COLO829 (cell line): ENCODE results near the gene ANXA4.

Source experiments
- DNase-seq: peaks from one replicate; pipeline ENCODE4 v3.0.0; 2012; ENCODE audit warnings: low spot score

Gene ANXA4

DNA sequence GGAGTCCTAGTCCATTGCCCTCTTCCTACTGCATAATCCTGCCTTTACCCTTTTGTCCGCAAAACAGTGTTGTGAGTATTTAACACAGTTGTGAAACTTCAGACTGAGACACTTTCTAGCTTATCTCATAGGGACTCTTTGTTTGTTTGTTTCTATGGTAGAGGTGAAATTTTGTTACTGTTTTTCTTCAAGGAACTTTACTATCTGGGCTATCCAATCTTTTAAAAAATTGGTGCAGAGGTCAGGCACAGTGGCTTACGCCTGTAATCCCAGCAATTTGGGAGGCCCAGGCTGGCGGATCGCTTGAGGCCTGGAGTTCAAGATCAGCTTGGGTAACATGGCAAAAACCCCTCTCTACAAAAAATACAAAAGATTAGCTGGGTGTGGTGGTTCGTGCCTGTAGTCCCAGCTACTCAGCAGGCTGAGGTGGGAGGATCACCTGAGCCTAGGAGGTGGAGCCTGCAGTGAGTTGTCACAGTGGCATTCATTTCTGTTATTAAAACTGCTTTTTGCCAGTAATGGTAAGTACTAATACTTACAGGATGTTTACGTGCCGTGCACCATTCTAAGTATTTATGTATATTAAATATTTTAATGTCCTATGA is 106.4 kb downstream of the ANXA4 start:
- DNase-seq = no peak

GRCh38 chr2:69858261-69858660 is 116.3 kb downstream of the ANXA4 start:
- DNase-seq = no peak

DNA sequence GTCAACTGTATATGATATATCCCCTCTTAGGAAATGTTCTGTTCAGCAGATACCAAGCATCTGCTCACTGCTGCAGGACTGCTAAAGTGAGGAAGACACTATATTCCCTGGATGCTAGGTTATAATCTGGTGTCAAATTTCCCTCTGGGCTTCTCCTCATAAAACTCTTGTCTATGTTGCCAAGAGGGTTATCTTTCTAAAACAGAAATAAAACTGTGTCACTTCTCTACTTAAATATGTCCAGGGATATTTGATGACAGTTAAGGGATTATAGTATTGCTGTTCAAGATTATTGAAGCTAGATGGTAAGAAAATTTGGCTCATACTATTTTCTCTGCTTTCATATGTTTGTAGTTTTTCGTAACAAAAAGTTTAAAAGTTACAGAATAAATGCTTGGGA is 121.4 kb downstream of the ANXA4 start:
- no peak for DNase-seq
